Activated T-cell treated with anti-CD3 and anti-CD28 coated beads, Interleukin-2, amount 50 U/mL, for 4 hours (primary cell): ENCODE data around the gene MEIS2. TPM values are rescaled to one million over a fixed set of nuclear protein-coding genes. Genes with fewer than 3 reads are reported as not detected.

Source experiments
- ATAC-seq, 2 donors: fragments of 200-7000 bp; cut with Tn5 transposase; one replicate each; pipeline ENCODE4 v1.10.0; 2021
- DNase-seq: peaks from one replicate; pipeline ENCODE4 v3.0.0-alpha.2; 2020
- H3K27me3 Mint-ChIP-seq: one replicate; pipeline ENCODE4 v1.8.0; 2021; ENCODE audit warnings: low read depth, mixed read lengths
- H3K36me3 Mint-ChIP-seq: one replicate; pipeline ENCODE4 v1.8.0; 2022; ENCODE audit warnings: mixed read lengths; ENCODE audit not compliant: insufficient read depth
- H3K4me1 Mint-ChIP-seq: one replicate; pipeline ENCODE4 v1.8.0; 2021; ENCODE audit warnings: low read depth, mixed read lengths
- H3K4me3 Mint-ChIP-seq: one replicate; pipeline ENCODE4 v1.8.0; 2021; ENCODE audit warnings: mild to moderate bottlenecking, moderate library complexity, mixed read lengths
- H3K9me3 Mint-ChIP-seq: one replicate; pipeline ENCODE4 v1.8.0; 2021; ENCODE audit warnings: mixed read lengths
- total RNA-seq, 3 donors: library from RNA; stranded (reverse); gene quantifications; one replicate each; pipeline ENCODE4 v1.2.1, GENCODE V29; 2021

MEIS2 gene
- total RNA-seq, 3 donors from 2014 or later: 0.20 TPM; not detected in 2

DNA sequence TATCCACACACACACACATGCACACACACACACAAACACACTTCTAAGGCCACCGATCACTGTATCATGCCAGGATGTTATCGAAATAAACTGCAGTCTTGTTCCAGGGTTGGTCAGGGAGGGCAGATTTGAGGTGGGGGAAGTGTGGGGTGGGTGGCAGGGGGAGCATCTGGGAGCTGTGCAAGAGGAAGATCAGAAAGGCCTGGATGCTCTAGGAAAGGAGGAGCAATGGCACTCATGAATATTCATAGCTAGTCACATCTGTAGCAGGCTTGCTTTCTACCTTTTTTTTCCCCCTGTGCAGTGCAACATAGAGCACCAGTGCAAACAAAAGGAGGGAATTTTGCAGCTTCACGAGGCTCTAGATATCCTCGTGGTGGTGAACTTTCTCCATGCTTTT is 84.9 kb downstream of the MEIS2 start:
- H3K27me3 Mint-ChIP-seq: no peaks in the 10 kb centered on the region
- H3K4me1 Mint-ChIP-seq: no peaks in the 10 kb centered on the region
- ATAC-seq: no peak
- H3K36me3 Mint-ChIP-seq: no peaks in the 10 kb centered on the region
- H3K4me3 Mint-ChIP-seq: no peak overlapping the region
- H3K9me3 Mint-ChIP-seq: no peaks in the 10 kb centered on the region
- DNase-seq: no peak

DNA sequence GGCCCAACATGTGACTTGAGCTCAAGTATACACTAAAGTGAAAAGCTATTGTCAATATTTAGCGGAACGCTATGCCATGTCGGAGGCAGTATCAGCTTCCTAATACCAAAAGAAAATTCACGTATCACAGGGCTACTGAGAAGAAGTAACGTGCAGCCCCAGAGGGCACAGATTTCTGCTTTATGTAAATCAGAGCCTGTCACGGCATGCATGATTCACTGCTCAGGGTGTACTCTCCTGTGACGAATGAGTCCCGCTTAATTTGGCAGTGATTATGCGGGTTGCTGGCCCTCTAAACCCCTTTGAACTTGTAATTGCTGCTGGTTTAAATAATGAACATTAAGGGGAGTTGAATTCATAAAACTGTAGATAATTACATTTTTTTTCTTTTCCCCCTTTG is 85.3 kb downstream of the MEIS2 start:
- Mint-ChIP-seq H3K36me3 (no peaks in the 10 kb centered on the region), H3K4me1 (no peaks in the 10 kb centered on the region), H3K27me3 (no peaks in the 10 kb centered on the region), H3K9me3 (no peaks in the 10 kb centered on the region), H3K4me3 (no peak overlapping the region)
- DNase-seq (no peak), ATAC-seq (no peak)

DNA sequence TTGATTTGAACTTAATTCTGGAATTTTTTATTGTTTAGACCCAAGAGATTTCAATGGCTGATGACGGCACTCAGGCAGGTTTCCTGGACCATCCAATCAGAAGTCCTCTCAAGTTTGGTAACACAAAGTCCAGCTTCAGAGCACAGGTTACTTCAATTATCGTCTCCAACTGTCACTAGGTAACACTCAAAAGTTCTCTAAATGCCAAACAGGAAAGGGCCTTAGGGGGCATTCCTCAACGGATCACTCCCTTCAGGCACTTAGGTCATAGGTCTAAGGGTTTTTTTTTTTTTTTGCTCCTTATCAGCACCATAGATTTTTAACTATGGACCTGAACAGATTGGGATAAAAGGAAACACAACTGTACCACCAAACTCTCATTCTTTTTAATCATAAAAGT is 85.8 kb downstream of the MEIS2 start:
- Mint-ChIP-seq H3K36me3 (no peaks in the 10 kb centered on the region), H3K9me3 (no peaks in the 10 kb centered on the region), H3K27me3 (no peaks in the 10 kb centered on the region), H3K4me3 (no peak overlapping the region), H3K4me1 (no peaks in the 10 kb centered on the region)
- ATAC-seq (no peak), DNase-seq (no peak)

DNA sequence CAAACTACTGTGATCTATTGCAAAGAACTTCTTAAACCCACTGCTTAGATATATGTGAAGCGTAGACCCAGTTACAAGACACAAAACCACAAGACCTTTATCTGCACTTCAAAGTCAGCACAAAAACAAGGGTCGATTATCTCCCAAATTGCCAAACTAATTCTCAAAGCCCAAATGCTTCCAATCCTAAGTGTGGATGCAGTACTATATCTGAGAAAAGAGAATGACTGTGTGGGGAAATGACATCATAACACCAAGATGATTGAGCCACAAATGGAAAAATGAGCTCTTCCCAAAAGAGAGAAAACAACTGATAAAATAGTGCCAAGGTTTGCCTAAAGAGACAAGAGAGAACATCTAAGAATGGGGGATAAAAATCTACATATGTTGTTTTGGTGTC is 86.2 kb downstream of the MEIS2 start:
- Mint-ChIP-seq H3K4me1 (no peaks in the 10 kb centered on the region), H3K36me3 (no peaks in the 10 kb centered on the region), H3K27me3 (no peaks in the 10 kb centered on the region), H3K4me3 (no peak overlapping the region), H3K9me3 (no peaks in the 10 kb centered on the region)
- ATAC-seq: no peak
- no peak for DNase-seq

DNA sequence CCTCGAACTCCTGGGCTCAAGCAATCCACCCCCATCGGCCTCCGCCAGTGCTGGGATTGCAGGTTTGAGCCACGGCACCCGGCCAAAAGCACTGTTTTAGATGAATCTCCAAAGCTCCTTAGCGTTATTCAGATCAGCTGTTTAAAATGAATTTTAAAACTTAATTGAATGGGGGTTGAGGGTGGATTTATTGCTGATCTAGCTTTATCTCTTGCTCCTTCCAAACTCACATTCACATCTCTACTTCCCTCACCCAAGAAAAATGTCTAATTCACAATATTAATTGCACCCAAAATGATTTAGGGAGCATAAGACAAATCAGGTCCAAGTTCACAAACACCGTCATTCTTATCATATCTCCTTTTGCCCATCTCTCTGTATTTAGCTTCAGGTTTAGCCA is 89.8 kb downstream of the MEIS2 start:
- Mint-ChIP-seq H3K9me3 (no peaks in the 10 kb centered on the region), H3K4me1 (no peaks in the 10 kb centered on the region), H3K36me3 (no peaks in the 10 kb centered on the region), H3K27me3 (no peaks in the 10 kb centered on the region), H3K4me3 (no peak overlapping the region)
- DNase-seq (no peak), ATAC-seq (no peak)

DNA sequence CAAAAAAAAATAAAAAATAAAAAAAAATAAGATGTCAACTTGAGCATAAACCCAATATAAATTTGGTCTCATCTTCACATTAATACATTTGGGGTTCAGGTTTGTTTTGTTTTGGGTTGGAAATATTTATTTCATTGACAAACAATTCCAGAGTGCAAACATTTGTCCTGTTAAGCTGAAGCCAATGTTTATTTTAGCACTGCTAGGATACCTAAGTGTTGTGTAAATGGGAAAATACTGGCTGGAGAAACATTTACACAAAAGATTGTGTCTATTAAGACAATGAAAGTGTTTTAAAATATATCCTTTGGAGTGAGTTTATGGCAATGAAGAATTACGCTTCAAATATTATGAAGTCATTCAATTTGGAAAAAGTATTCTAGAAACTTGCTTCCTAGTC is 91.1 kb downstream of the MEIS2 start:
- Mint-ChIP-seq H3K36me3 (no peaks in the 10 kb centered on the region), H3K27me3 (no peaks in the 10 kb centered on the region), H3K9me3 (no peaks in the 10 kb centered on the region), H3K4me1 (no peaks in the 10 kb centered on the region), H3K4me3 (no peak overlapping the region)
- ATAC-seq (no peak), DNase-seq (no peak)

DNA sequence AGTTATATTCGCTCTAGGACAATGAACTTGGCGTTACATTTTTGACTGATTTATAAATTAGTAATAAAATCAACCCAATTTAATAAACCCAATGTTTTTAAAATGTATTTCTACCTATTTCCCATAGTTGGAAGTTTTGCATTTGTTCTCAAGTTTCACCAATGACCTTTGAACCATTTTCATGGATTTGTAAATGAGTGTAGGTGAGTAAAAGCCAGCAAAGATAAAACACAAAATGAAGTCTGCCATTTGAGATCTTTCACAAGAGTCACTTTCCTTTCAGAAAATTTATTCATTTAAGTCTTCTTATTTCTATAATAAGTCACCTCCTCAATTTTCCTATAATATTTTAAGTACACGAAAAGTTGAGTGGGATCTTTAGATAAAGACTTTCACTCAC is 92.1 kb downstream of the MEIS2 start:
- DNase-seq (no peak), ATAC-seq (no peak)
- Mint-ChIP-seq H3K4me3 (no peak overlapping the region), H3K9me3 (no peaks in the 10 kb centered on the region), H3K4me1 (no peaks in the 10 kb centered on the region), H3K27me3 (no peaks in the 10 kb centered on the region), H3K36me3 (no peaks in the 10 kb centered on the region)

DNA sequence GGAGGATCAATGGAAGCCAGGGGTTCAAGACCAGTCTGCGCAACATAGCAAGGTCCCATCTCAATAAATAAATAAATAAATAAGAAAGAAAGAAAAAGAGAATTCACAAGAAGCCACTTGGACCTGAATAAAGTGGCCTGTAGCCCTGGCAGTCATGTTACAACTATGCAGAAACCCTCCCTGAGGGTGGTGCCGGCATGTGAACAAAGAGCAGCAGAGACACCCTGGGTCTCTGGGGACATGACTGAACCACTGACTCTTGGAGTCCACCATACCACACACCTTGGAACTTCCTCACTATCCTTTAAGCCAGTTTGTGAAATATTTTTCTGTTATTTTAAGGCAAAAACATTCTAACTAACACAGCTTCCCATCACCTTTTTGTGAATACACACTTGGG is 93.0 kb downstream of the MEIS2 start:
- DNase-seq (no peak), ATAC-seq (no peak)
- Mint-ChIP-seq H3K4me1 (no peaks in the 10 kb centered on the region), H3K27me3 (no peaks in the 10 kb centered on the region), H3K4me3 (no peak overlapping the region), H3K36me3 (no peaks in the 10 kb centered on the region), H3K9me3 (no peaks in the 10 kb centered on the region)

DNA sequence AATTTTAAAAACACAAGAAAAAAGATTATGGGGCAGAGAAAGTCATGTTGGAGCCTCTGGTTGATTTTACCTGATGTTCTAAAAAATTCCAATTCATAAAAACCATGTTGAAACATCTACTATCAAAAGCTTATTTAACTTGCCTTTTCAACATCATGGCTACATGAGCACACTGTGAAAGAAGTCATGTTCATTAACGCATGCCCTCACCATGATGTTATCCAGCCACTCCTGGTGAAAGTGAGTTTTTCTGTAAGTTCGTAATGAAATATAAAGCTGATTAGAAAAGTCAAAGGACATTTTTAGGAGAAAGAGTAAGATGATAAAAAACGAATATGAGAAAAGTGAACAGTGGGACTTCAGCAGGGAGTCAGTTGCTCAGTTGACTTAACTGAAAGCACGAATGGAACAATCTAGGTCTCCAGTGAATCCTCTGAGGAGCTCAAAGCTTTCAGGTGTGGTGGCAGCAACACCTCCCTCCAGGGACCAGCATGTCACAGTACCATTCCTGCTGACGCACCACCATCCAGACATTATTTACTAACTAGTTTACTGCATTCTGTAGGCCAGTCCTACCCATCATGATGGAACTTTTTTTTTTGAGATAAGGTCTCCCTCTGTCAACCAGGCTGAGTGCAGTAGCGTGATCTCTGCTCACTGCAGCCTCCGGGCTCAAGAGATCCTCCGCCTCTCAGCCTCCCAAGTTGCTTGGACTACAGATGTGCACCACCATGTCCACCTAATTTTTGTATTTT is 95.2 kb downstream of the MEIS2 start:
- Mint-ChIP-seq H3K4me1 (no peaks in the 10 kb centered on the region), H3K36me3 (no peaks in the 10 kb centered on the region), H3K4me3 (no peak overlapping the region), H3K27me3 (no peaks in the 10 kb centered on the region), H3K9me3 (peaks cover 4% of the 10 kb centered on the region)
- ATAC-seq: no peak
- no peak for DNase-seq

DNA sequence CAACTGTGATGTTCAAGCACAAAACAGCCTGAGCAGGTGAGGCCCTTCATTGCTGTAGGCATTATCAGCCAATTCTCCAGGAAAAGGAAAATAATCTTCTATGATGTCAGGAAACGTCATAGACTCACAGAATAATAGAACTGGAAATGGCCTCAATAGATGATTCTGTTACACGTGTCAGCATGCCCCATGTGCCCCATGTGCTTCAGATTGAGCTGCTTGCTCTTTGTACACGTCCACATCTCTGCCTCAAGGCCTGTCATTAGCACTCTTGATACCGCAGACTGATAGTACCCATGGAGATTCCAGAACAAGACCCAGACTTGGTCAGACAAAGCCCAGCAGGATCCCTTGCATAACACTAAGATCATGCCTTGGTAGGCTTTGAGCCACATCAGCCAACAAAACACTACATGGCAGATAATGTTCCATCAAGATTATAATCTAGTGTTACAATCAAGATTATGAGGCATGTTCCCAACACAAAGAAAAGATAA is 95.9 kb downstream of the MEIS2 start:
- Mint-ChIP-seq H3K4me1 (no peaks in the 10 kb centered on the region), H3K36me3 (no peaks in the 10 kb centered on the region), H3K4me3 (no peak overlapping the region), H3K27me3 (no peaks in the 10 kb centered on the region), H3K9me3 (peaks cover 4% of the 10 kb centered on the region)
- no peak for DNase-seq
- no peak for ATAC-seq

DNA sequence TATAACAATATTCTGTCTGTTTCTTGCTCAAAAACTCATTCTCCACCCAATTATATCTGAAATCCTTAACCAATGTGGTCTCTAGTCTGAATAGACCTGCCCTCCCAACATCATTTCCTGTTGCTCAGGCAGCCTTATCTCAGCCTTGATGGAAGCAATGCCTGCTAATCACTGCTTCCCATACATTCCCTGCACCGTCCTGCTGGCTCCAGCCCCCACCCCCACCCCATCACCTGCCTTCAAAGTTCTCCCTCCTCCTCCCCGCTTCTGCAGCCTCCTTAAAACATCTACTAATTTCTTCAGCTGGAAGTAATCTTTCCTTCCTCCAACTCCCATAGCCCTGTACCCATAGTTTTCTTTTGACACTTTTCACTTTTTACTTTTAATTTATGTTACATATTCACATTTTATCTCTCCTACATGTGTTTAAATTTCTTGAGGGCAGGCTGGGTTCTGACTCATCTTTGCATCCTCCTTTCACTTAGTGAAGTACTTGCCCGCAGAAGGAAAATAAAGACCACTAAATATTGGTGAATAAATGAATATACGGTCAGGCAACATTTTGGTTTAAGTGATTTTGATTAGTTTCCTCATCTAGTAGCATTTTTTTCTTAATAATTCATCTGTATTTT is 98.2 kb downstream of the MEIS2 start:
- no peaks in the 10 kb centered on the region for H3K27me3 Mint-ChIP-seq
- H3K4me3 Mint-ChIP-seq: no peak overlapping the region
- DNase-seq (no peak), ATAC-seq (no peak)
- H3K4me1 Mint-ChIP-seq: no peaks in the 10 kb centered on the region
- peaks cover 4% of the 10 kb centered on the region for H3K9me3 Mint-ChIP-seq
- no peaks in the 10 kb centered on the region for H3K36me3 Mint-ChIP-seq

DNA sequence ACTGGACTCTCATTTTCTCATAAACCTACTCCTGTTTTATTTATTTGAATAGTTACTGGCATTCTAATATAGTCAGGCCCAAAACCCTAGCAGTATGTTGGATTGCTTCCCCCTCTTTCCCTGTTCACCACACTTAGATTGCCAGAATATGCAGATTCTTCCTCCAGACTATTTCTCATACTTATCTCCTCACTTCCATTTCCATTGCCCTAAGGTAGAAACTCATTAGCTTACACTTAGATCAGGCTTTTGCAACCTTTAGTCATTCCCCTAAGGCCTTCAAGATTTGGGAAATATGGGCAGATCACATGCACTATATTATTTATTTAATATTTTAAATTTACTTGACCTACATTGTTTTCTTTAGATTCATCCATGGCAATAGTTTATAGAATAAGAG is 98.9 kb downstream of the MEIS2 start:
- Mint-ChIP-seq H3K4me3 (no peak overlapping the region), H3K9me3 (peaks cover 4% of the 10 kb centered on the region), H3K27me3 (no peaks in the 10 kb centered on the region), H3K36me3 (no peaks in the 10 kb centered on the region), H3K4me1 (no peaks in the 10 kb centered on the region)
- ATAC-seq (no peak), DNase-seq (no peak)

DNA sequence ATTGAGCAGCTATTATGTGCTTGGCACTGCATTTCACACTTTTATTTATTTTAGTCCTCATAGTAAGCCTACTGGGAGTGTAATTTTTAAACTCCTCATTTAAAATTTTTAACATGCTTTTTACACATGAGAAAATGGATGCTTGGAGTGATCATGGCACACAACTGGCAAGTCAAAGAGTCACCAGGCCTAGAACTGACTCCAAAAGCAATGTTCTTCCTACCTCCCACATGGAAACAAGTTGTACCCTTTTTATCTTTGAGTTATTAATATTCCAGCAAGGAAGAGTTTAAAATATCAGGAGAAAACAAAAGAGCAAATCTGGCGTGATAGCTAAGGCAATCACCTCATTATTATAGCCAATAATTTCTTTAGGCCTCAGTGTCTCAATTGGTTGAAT is 100.6 kb downstream of the MEIS2 start:
- Mint-ChIP-seq H3K4me1 (no peaks in the 10 kb centered on the region), H3K36me3 (no peaks in the 10 kb centered on the region), H3K4me3 (no peak overlapping the region), H3K27me3 (no peaks in the 10 kb centered on the region), H3K9me3 (peaks cover 4% of the 10 kb centered on the region)
- DNase-seq (no peak), ATAC-seq (no peak)

DNA sequence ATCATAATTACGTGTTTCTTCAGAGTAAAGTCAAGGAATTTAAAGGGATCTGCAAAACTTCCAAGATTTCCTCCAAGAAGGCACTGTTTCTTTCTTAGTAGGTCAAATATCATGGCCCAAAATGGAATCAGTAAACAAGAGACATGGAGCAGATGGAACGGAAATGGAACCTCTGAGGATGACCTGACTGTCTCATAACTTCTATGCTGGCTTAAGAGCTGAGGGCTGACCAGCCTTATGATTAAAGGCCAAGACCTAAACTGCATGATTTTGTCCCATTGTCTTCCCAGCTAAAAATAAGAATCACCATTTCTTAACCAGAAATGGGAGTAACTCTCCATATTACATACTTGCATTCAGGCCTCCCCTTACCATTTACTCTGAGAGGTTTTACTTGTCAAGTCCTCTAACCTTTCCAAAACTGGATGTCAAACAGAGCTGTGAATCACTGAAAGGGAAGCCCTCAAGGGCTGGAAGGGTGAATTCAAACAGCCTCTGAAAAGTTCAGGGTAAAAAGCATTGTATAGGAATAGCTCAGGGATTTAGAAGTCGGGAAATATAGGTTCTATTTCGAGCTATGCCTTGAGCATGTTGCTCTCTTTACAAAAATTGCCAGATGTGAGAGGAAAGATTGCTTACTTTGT is 103.7 kb downstream of the MEIS2 start:
- H3K36me3 Mint-ChIP-seq: no peaks in the 10 kb centered on the region
- no peak for ATAC-seq
- H3K4me1 Mint-ChIP-seq: no peaks in the 10 kb centered on the region

DNA sequence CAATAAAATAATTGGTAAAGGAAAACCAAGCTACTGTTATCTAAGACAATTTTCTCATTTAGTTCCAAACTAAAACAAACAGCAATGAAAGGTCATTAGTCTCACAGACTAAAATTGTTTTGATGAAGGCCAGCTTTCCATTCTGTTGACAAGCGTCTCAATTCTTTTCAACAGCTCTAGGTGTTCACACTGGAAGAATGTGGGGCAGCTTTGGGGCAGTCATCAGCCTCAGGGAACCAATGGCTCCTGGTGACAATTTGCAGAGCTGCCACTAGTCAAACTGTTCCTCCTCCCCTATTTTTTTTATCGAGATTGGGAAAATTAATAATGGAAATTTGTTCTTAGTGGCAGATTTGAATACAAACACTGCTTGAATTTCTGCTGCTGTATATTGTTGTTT is 104.2 kb downstream of the MEIS2 start:
- H3K9me3 Mint-ChIP-seq: no peaks in the 10 kb centered on the region
- H3K4me3 Mint-ChIP-seq: no peak overlapping the region
- H3K36me3 Mint-ChIP-seq: no peaks in the 10 kb centered on the region
- no peaks in the 10 kb centered on the region for H3K27me3 Mint-ChIP-seq
- H3K4me1 Mint-ChIP-seq: no peaks in the 10 kb centered on the region
- no peak for DNase-seq
- ATAC-seq: no peak

More for the DNA sequence above, 103.7 kb downstream of the MEIS2 start:
- H3K27me3 Mint-ChIP-seq: no peaks in the 10 kb centered on the region
- no peak for DNase-seq
- no peak overlapping the region for H3K4me3 Mint-ChIP-seq
- peaks cover 4% of the 10 kb centered on the region for H3K9me3 Mint-ChIP-seq
